Suprapubic skin (tissue), 4 donors: ENCODE data around the gene MTA3. TPM values are rescaled to one million over a fixed set of nuclear protein-coding genes. Genes with fewer than 3 reads are reported as not detected.

Experiments
- DNase-seq, 2 donors: peaks; one replicate each; pipeline ENCODE4 v3.0.0-alpha.2; 2019; ENCODE audit warnings: low spot score in 2 of 2
- H3K27ac ChIP-seq: fragments of 200-600 bp; sonication (generic); one replicate; pipeline ENCODE4 v1.5.1; 2019
- H3K27me3 ChIP-seq: fragments of 200-600 bp; sonication (generic); one replicate; pipeline ENCODE4 v1.5.1; 2019
- H3K36me3 ChIP-seq: fragments of 200-600 bp; sonication (generic); one replicate; pipeline ENCODE4 v1.5.1; 2019
- H3K4me1 ChIP-seq: fragments of 200-600 bp; sonication (generic); one replicate; pipeline ENCODE4 v1.5.1; 2019
- H3K4me3 ChIP-seq: fragments of 200-600 bp; sonication (generic); one replicate; pipeline ENCODE4 v1.5.1; 2019; ENCODE audit warnings: mild to moderate bottlenecking
- H3K9me3 ChIP-seq: fragments of 200-600 bp; sonication (generic); one replicate; pipeline ENCODE4 v1.5.1; 2019
- EP300 ChIP-seq: sonication (generic); formaldehyde crosslinking; IDR thresholded peaks from one replicate; pipeline ENCODE4 v1.6.1; 2017; ENCODE audit warnings: antibody characterized with exemption
- POLR2A ChIP-seq, 2 donors: fragments of 450-650 bp; IDR thresholded peaks; one replicate each; pipeline ENCODE4 v1.6.1; 2017; ENCODE audit warnings: antibody characterized with exemption in 2 of 2, mild to moderate bottlenecking in 2 of 2, moderate library complexity in 2 of 2
- POLR2AphosphoS5 ChIP-seq, 3 donors: sonication (generic); formaldehyde crosslinking; IDR thresholded peaks; one replicate each; pipeline ENCODE4 v1.6.1; 2017; ENCODE audit warnings: antibody characterized with exemption in 3 of 3
- whole genome bisulfite sequencing: methylation state at CpG from one replicate; pipeline ENCODE4 v1.1.5; 2018; 5-methylcytosine and 5-hydroxymethylcytosine counted together
- total RNA-seq, 4 donors: library from RNA; depleted of rRNA; stranded (reverse); fragments of >200 nt; gene quantifications; one replicate each; pipeline ENCODE4 v1.1.0, GENCODE V29; 2016
- TF ChIP-seq, protein P1 (sequence below), 2 donors: fragments of 200-600 bp in 1 of 2; fragments of 450-650 bp in 1 of 2; sonication (generic) in 1 of 2; IDR thresholded peaks; one replicate each; pipeline ENCODE4 v1.5.1; 2016 to 2019; ENCODE audit warnings: antibody characterized with exemption in 2 of 2, mild to moderate bottlenecking in 1 of 2, moderate library complexity in 1 of 2

MTA3 gene
- total RNA-seq, 4 donors from 2014 or later, result 29.6 to 81.9 (median 30.3) TPM

DNA sequence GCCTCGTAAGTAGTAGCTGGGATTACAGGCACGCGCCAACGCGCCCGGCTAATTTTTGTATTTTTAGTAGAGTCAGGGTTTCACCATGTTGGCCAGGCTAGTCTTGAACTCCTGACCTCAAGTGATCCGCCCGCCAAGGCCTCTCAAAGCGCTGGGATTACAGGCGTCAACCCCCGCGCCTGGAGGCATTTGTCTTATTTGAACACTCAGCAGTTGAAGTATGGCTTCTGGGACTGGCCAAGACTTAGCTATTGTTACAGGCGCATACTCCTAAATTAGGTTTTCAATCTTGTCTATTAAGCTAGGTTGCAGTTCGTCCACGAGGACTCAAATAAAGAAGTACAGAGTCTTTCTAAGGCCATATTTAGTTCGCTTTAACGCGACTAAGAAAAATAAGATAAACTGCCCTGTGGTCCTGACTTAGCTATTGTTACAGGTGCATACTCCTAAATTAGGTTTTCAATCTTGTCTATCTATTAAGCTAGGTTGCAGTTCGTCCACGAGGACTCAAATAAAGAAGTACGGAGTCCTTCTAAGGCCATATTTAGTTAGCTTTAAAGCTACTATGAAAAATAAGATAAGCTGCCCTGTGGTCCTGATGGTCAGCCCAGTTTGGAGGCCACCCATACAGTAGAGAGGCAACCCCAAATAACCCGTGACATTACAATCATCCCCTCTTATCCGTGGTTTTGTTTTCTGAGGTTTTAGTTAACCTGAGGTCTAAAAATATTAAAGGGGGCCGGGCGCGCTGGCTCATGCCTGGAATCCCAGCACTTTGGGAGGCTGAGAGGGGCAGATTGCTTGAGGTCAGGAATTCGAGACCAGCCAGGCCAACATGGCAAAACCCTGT lies 20.8 kb upstream of the MTA3 start:
- Histone ChIP-seq H3K36me3 (no peaks in the 10 kb centered on the region), H3K27me3 (no peaks in the 10 kb centered on the region), H3K4me1 (no peaks in the 10 kb centered on the region), H3K9me3 (no peaks in the 10 kb centered on the region), H3K4me3 (no peak overlapping the region), H3K27ac (no peak overlapping the region)
- WGBS, result 93% methylated on average over 27 of the region's 27 CpGs
- TF ChIP-seq, protein P1, sequence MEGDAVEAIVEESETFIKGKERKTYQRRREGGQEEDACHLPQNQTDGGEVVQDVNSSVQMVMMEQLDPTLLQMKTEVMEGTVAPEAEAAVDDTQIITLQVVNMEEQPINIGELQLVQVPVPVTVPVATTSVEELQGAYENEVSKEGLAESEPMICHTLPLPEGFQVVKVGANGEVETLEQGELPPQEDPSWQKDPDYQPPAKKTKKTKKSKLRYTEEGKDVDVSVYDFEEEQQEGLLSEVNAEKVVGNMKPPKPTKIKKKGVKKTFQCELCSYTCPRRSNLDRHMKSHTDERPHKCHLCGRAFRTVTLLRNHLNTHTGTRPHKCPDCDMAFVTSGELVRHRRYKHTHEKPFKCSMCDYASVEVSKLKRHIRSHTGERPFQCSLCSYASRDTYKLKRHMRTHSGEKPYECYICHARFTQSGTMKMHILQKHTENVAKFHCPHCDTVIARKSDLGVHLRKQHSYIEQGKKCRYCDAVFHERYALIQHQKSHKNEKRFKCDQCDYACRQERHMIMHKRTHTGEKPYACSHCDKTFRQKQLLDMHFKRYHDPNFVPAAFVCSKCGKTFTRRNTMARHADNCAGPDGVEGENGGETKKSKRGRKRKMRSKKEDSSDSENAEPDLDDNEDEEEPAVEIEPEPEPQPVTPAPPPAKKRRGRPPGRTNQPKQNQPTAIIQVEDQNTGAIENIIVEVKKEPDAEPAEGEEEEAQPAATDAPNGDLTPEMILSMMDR (IDR thresholded peaks at IDR 0.05), result no peak
- TF ChIP-seq POLR2AphosphoS5 (IDR thresholded peaks at IDR 0.05) (no peak), EP300 (no peak), POLR2A (IDR thresholded peaks at IDR 0.05) (no peak)
- DNase-seq, result no peak

DNA sequence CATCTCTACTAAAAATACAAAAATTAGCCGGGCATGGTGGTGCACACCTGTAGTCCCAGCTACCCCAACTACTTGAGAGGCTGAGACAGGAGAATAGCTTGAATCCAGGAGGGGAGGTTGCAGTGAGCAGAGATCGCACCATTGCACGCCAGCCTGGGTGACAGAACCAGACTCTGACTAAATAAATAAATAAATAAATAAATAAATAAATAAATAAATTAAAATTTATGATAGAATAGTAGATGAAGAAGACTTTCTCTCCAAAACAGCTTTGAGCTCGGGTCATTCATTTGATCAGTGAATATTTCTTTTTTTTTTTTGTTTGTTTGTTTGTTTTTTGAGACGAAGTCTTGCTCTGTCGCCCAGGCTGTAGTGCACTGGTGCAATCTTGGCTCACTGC lies 17.6 kb upstream of the MTA3 start:
- H3K27me3 ChIP-seq, result no peaks in the 10 kb centered on the region
- TF ChIP-seq, protein P1 (IDR thresholded peaks at IDR 0.05), result no peak
- TF ChIP-seq EP300 (no peak), POLR2A (IDR thresholded peaks at IDR 0.05) (no peak), POLR2AphosphoS5 (IDR thresholded peaks at IDR 0.05) (no peak)

DNA sequence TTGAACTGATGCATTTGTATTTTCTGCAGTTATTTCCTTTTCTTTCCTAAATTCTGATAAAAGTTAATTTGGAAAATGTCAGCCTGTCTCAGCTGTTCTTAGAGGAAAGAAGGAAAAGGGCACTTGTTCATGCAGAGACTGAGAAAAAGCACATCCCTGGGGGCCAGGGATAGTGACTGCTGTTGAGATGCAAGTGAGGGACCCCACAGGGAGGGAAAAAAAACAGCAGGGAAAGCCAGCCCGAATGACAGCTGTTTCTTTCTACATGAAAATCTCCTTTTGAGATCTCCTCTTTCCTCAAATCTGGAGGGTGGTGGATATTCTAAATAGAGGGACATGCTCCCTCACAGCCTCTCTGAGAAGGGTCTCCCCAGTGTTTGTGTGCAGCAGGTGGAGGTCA lies 14.0 kb upstream of the MTA3 start:
- WGBS, result 63% methylated on average over 1 of the region's 1 CpG
- Histone ChIP-seq H3K27ac (no peak overlapping the region), H3K36me3 (no peaks in the 10 kb centered on the region), H3K27me3 (no peaks in the 10 kb centered on the region), H3K4me3 (no peak overlapping the region), H3K4me1 (no peaks in the 10 kb centered on the region), H3K9me3 (no peaks in the 10 kb centered on the region)
- no peak for DNase-seq
- TF ChIP-seq POLR2A (IDR thresholded peaks at IDR 0.05), result no peak
- TF ChIP-seq, protein P1 (IDR thresholded peaks at IDR 0.05), result no peak
- TF ChIP-seq POLR2AphosphoS5 (IDR thresholded peaks at IDR 0.05), result no peak
- no peak for TF ChIP-seq EP300

More for the DNA sequence above, 17.6 kb upstream of the MTA3 start:
- H3K4me3 ChIP-seq, result no peak overlapping the region
- no peaks in the 10 kb centered on the region for H3K9me3 ChIP-seq
- WGBS, result 97% methylated on average over 6 of the region's 6 CpGs
- no peaks in the 10 kb centered on the region for H3K36me3 ChIP-seq
- no peaks in the 10 kb centered on the region for H3K4me1 ChIP-seq
- DNase-seq, result no peak
- no peak overlapping the region for H3K27ac ChIP-seq

DNA sequence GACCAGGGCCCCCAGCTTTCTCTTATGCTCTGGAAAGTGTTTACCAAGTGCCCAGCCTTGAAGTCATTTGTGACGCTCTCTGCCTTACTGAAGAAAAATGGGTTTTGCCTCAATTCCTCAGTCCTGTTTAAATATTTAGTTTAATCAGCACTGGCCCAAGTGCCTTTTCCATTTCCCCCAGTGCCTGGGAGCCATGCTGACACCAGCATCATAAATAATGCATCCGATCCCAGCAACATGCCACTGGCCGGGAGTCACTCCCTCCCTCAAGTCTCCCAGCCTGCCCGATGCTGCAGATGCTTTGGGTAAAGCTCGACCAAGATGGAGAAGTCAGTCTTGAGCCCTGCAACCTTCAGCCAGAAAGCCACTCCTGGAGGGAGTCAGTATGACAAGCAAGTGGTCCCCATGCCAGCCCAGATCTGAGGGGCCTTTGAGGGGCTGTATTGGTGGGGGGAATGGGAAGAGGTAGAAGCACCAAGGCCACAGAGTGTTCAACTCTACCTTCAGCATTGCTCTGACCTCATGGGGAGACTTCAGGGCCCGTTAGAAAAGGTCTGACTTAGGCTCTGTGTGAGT lies 12.0 kb upstream of the MTA3 start:
- 79% methylated on average over 5 of the region's 6 CpGs for WGBS
- no peak for DNase-seq
- Histone ChIP-seq H3K27me3 (no peaks in the 10 kb centered on the region), H3K27ac (no peak overlapping the region), H3K36me3 (no peaks in the 10 kb centered on the region), H3K4me3 (no peak overlapping the region), H3K9me3 (no peaks in the 10 kb centered on the region), H3K4me1 (no peaks in the 10 kb centered on the region)
- no peak for TF ChIP-seq POLR2A (IDR thresholded peaks at IDR 0.05)
- TF ChIP-seq, protein P1 (IDR thresholded peaks at IDR 0.05), result no peak
- TF ChIP-seq POLR2AphosphoS5 (IDR thresholded peaks at IDR 0.05), result no peak

DNA sequence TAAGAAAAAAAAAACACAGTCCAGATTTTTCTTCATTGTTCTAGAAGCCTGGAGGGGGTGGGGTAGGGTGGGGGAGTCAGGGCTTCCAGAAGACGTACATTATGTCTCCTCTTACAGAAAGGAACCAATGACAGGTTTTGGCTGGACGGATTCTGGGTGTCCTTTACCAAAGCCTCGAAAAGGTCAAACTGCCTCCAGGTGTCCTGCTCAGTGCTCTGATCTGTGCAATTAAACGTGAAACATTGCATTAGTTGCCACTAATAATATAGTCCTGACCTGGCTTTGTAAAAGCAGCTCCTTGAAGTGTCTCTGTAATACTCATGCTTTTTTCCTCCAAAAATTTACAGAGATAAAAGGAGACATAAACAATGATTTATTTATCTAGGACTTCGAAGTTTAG lies 11.1 kb upstream of the MTA3 start:
- no peak overlapping the region for H3K27ac ChIP-seq
- H3K4me1 ChIP-seq, result peaks cover 2% of the 10 kb centered on the region
- no peak overlapping the region for H3K4me3 ChIP-seq
- WGBS, result 55% methylated on average over 5 of the region's 5 CpGs
- no peaks in the 10 kb centered on the region for H3K9me3 ChIP-seq
- H3K36me3 ChIP-seq, result no peaks in the 10 kb centered on the region
- TF ChIP-seq POLR2AphosphoS5 (IDR thresholded peaks at IDR 0.05), result no peak
- TF ChIP-seq EP300, result no peak
- TF ChIP-seq, protein P1 (IDR thresholded peaks at IDR 0.05), result no peak
- no peaks in the 10 kb centered on the region for H3K27me3 ChIP-seq
- DNase-seq, result no peak
